K562 (cell line): ENCODE results near the gene DIPK2A. TPM values are rescaled to one million over a fixed set of nuclear protein-coding genes. Genes with fewer than 3 reads are reported as not detected.

Experiments used
- ELF4 ChIP-seq: fragments of 450-650 bp; formaldehyde crosslinking; IDR thresholded peaks from 2 replicates; pipeline ENCODE4 v1.4.0; 2022; ENCODE audit warnings: missing genetic modification characterization
- KDM5B ChIP-seq: fragments of 200-600 bp; sonication (generic); IDR thresholded peaks from 2 replicates; pipeline ENCODE4 v1.6.1; 2012; ENCODE audit warnings: low read depth, mild to moderate bottlenecking, moderate library complexity, low read length, control low read depth, inconsistent platforms; ENCODE audit not compliant: insufficient replicate concordance
- NELFE ChIP-seq: IDR thresholded peaks from 2 replicates; pipeline ENCODE4 v1.6.1; 2011; ENCODE audit warnings: mild to moderate bottlenecking; ENCODE audit not compliant: insufficient read depth, insufficient read length
- NR1H2 ChIP-seq: sonication (generic); formaldehyde crosslinking; IDR thresholded peaks from 2 replicates; pipeline ENCODE4 v1.4.0; 2020; ENCODE audit warnings: mild to moderate bottlenecking, missing genetic modification reagents
- OTX1 ChIP-seq: fragments of 450-650 bp; formaldehyde crosslinking; IDR thresholded peaks from 2 replicates; pipeline ENCODE4 v1.4.0; 2022; ENCODE audit warnings: mild to moderate bottlenecking
- RBM25 ChIP-seq: fragments of 200-400 bp; formaldehyde crosslinking; IDR thresholded peaks from 2 replicates; pipeline ENCODE4 v1.6.1; 2018; ENCODE audit warnings: low read length, low read depth, moderate library complexity; ENCODE audit not compliant: severe bottlenecking
- RFX7 ChIP-seq: fragments of 250-450 bp; sonication (Bioruptor Pico); IDR thresholded peaks from 2 replicates; pipeline ENCODE4 v1.5.1; 2021; ENCODE audit warnings: mild to moderate bottlenecking
- TRIM24 ChIP-seq, 2 experiments: fragments of 450-650 bp; IDR thresholded peaks; 2 replicates each; pipeline ENCODE4 v1.6.1; 2016
- polyA plus RNA-seq, 8 experiments: library from polyadenylated mRNA; depleted of rRNA in 4 of 8; stranded (reverse) in 5 of 8; unstranded in 3 of 8; fragments of >200 nt; fragmentation: Nextera tagmentation in 2 of 8; fragmentation: Illumina TruSeq in 1 of 8; extraction: Ambion mirVana in 2 of 8; extraction: Trizol in 1 of 8; gene quantifications; 2 replicates each; pipeline versions ENCODE4 v1.2.1 to v1.2.3, GENCODE V29; 2011 to 2014; ENCODE audit warnings: inconsistent platforms in 1 of 8, missing spikeins in 1 of 8
- total RNA-seq, 7 experiments: library from RNA; depleted of rRNA in 6 of 7; stranded (reverse); fragments of >200 nt in 6 of 7; fragmentation: Illumina TruSeq in 2 of 7; extraction: Trizol in 2 of 7; gene quantifications; 2 replicates each; pipeline versions ENCODE4 v1.2.1 to v1.2.3, GENCODE V29; 2011 to 2021; ENCODE audit warnings: low replicate concordance in 1 of 7
- TF ChIP-seq, protein P1 (sequence below), 3 experiments: fragments of 200-800 bp in 1 of 3; fragments of 250-450 bp in 1 of 3; fragments of 450-650 bp in 1 of 3; sonication (Bioruptor Pico) in 1 of 3; sonication (Bioruptor generic) in 1 of 3; formaldehyde crosslinking in 1 of 3; IDR thresholded peaks; 2 replicates each; pipeline versions ENCODE4 v1.6.1 to v1.8.0; 2016 to 2022; ENCODE audit warnings: mild to moderate bottlenecking in 2 of 3, missing genetic modification characterization in 2 of 3, missing compliant biosample characterization in 1 of 3, moderate library complexity in 1 of 3
- TF ChIP-seq, protein P2 (sequence below), 2 experiments: fragments of 450-650 bp in 1 of 2; IDR thresholded peaks; 2 replicates each; pipeline ENCODE4 v1.6.1; 2011 to 2017; ENCODE audit warnings: low read depth in 2 of 2, antibody characterized with exemption in 1 of 2, borderline replicate concordance in 1 of 2, low read length in 1 of 2, mild to moderate bottlenecking in 1 of 2, mixed read lengths in 1 of 2; ENCODE audit not compliant: control insufficient read depth in 1 of 2
- TF ChIP-seq, protein P3 (sequence below): fragments of 450-650 bp; IDR thresholded peaks from 2 replicates; pipeline ENCODE4 v1.7.0; 2016; ENCODE audit warnings: borderline replicate concordance
- TF ChIP-seq, protein P4 (sequence below): fragments of 450-650 bp; IDR thresholded peaks from 2 replicates; pipeline ENCODE4 v1.6.1; 2018; ENCODE audit warnings: mild to moderate bottlenecking, low read depth; ENCODE audit not compliant: partially characterized antibody
- TF ChIP-seq, protein P5 (sequence below): fragments of 450-650 bp; IDR thresholded peaks from 2 replicates; pipeline ENCODE4 v1.6.1; 2017; ENCODE audit warnings: mild to moderate bottlenecking, moderate library complexity

Gene DIPK2A
- total and polyA plus RNA-seq, 9 of the 15 experiments (the other 6 are each of a cell fraction or from before 2014, with no cell fraction given), result 3.3 to 15.7 (median 7.8) TPM

DNA sequence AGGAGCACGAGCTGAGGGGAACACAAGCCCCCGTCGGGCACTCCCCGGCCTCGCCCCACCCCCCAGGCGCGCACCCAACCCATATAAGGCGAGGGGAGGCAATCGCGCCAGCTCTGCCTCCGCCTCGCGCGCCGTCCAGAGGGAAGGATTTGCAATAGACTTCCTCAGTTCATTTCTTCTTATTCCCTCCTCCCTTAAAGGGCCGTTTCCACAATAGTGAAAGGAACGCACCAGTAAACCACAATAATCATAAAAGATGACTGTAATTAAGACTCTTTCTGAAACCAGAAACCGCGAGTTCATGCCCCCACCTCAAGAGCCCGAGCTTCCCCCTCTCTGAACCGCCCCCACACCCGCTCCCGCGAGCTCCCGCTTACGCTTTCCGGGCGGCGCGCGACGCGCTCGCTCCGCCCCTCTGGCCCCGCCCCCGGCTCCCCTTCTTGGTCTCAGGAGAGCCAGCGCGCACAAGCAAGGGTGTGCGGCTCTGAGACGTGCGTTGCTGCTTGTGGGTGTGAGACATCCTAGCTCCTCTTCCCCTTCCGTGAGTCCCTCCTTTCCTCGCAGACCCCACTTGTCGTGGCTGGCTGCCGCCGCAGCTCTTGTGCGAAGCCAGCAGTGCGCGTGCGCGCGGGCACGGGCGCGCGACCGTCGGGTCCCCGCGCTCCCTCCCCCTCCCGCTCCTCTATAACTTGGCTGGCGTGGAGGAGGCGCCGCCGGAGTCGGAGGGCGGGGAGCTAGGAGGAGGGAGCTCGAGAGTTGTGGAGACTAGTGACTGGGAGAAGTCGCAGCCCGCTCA, at the start of gene DIPK2A (continued):
- TF ChIP-seq, protein P1, sequence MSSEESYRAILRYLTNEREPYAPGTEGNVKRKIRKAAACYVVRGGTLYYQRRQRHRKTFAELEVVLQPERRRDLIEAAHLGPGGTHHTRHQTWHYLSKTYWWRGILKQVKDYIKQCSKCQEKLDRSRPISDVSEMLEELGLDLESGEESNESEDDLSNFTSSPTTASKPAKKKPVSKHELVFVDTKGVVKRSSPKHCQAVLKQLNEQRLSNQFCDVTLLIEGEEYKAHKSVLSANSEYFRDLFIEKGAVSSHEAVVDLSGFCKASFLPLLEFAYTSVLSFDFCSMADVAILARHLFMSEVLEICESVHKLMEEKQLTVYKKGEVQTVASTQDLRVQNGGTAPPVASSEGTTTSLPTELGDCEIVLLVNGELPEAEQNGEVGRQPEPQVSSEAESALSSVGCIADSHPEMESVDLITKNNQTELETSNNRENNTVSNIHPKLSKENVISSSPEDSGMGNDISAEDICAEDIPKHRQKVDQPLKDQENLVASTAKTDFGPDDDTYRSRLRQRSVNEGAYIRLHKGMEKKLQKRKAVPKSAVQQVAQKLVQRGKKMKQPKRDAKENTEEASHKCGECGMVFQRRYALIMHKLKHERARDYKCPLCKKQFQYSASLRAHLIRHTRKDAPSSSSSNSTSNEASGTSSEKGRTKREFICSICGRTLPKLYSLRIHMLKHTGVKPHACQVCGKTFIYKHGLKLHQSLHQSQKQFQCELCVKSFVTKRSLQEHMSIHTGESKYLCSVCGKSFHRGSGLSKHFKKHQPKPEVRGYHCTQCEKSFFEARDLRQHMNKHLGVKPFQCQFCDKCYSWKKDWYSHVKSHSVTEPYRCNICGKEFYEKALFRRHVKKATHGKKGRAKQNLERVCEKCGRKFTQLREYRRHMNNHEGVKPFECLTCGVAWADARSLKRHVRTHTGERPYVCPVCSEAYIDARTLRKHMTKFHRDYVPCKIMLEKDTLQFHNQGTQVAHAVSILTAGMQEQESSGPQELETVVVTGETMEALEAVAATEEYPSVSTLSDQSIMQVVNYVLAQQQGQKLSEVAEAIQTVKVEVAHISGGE (CRISPR knock-in tag; IDR thresholded peaks at IDR 0.05), result peak in 2 of 3 experiments; percentile 19 to 51; a peak in 1 of 6 replicates
- 0 out of 2 replicates have a peak, but pooled peaks have one; percentile 51 for TF ChIP-seq OTX1 (CRISPR knock-in tag)
- TF ChIP-seq KDM5B, result peak; percentile 63
- TF ChIP-seq, protein P2, sequence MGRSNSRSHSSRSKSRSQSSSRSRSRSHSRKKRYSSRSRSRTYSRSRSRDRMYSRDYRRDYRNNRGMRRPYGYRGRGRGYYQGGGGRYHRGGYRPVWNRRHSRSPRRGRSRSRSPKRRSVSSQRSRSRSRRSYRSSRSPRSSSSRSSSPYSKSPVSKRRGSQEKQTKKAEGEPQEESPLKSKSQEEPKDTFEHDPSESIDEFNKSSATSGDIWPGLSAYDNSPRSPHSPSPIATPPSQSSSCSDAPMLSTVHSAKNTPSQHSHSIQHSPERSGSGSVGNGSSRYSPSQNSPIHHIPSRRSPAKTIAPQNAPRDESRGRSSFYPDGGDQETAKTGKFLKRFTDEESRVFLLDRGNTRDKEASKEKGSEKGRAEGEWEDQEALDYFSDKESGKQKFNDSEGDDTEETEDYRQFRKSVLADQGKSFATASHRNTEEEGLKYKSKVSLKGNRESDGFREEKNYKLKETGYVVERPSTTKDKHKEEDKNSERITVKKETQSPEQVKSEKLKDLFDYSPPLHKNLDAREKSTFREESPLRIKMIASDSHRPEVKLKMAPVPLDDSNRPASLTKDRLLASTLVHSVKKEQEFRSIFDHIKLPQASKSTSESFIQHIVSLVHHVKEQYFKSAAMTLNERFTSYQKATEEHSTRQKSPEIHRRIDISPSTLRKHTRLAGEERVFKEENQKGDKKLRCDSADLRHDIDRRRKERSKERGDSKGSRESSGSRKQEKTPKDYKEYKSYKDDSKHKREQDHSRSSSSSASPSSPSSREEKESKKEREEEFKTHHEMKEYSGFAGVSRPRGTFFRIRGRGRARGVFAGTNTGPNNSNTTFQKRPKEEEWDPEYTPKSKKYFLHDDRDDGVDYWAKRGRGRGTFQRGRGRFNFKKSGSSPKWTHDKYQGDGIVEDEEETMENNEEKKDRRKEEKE (IDR thresholded peaks at IDR 0.05; ENCODE audit: borderline replicate concordance in 1 of 2, control insufficient read depth in 1 of 2, low read depth in 2 of 2, low read length in 1 of 2), result no peak
- 0 out of 4 replicates have a peak, but pooled peaks of 1 of the 2 experiments have one; percentile 13 for TF ChIP-seq TRIM24 (IDR thresholded peaks at IDR 0.05)
- TF ChIP-seq RBM25, result no peak
- peak; percentile 64; the same call in 1 of the 2 replicates for TF ChIP-seq ELF4 (CRISPR knock-in tag)
- TF ChIP-seq NELFE, result no peak
- no peak for TF ChIP-seq NR1H2 (CRISPR knock-in tag)
- TF ChIP-seq, protein P3, sequence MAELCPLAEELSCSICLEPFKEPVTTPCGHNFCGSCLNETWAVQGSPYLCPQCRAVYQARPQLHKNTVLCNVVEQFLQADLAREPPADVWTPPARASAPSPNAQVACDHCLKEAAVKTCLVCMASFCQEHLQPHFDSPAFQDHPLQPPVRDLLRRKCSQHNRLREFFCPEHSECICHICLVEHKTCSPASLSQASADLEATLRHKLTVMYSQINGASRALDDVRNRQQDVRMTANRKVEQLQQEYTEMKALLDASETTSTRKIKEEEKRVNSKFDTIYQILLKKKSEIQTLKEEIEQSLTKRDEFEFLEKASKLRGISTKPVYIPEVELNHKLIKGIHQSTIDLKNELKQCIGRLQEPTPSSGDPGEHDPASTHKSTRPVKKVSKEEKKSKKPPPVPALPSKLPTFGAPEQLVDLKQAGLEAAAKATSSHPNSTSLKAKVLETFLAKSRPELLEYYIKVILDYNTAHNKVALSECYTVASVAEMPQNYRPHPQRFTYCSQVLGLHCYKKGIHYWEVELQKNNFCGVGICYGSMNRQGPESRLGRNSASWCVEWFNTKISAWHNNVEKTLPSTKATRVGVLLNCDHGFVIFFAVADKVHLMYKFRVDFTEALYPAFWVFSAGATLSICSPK, result no peak
- no peak for TF ChIP-seq RFX7 (CRISPR knock-in tag)
- TF ChIP-seq, protein P4, sequence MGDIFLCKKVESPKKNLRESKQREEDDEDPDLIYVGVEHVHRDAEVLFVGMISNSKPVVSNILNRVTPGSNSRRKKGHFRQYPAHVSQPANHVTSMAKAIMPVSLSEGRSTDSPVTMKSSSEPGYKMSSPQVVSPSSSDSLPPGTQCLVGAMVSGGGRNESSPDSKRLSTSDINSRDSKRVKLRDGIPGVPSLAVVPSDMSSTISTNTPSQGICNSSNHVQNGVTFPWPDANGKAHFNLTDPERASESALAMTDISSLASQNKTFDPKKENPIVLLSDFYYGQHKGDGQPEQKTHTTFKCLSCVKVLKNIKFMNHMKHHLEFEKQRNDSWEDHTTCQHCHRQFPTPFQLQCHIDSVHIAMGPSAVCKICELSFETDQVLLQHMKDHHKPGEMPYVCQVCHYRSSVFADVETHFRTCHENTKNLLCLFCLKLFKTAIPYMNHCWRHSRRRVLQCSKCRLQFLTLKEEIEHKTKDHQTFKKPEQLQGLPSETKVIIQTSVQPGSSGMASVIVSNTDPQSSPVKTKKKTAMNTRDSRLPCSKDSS, result no peak
- TF ChIP-seq, protein P5, sequence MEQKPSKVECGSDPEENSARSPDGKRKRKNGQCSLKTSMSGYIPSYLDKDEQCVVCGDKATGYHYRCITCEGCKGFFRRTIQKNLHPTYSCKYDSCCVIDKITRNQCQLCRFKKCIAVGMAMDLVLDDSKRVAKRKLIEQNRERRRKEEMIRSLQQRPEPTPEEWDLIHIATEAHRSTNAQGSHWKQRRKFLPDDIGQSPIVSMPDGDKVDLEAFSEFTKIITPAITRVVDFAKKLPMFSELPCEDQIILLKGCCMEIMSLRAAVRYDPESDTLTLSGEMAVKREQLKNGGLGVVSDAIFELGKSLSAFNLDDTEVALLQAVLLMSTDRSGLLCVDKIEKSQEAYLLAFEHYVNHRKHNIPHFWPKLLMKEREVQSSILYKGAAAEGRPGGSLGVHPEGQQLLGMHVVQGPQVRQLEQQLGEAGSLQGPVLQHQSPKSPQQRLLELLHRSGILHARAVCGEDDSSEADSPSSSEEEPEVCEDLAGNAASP, result no peak
